ENCODE measurements around the gene UPK3BL1.
"Not testable (repeated sequence)": the region's sequence is repeated elsewhere in the genome, so short reads cannot be mapped to it uniquely, and the experiment has no call there.

UPK3BL1 gene

DNA sequence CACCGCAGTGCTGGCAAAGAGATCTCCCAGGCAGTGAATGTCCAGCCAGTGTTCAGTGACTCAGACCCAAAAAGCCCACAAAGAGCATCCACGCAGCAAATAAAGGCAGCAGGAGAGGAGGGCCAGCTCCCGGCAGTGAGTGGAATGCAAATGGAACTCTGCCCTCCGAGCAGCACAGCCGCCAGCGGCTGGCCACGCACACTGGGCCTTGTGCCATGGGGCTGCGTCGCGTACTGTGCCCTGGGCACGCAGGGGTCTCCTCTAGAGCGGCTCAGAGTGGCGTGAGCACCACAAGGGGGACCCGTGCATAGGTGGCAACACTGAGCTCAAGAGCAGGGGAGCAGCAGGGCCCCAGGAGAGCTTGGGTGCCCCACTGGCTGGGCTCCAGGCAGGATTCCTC, 24.9 kb upstream of the UPK3BL1 start:
- not testable (repeated sequence) for H3K4me1 ChIP-seq (ENCODE audit: control insufficient read depth in 5 of 5, insufficient read depth in 5 of 5, low read length in 5 of 5); H3K9me3 ChIP-seq (ENCODE audit: control insufficient read depth in 5 of 5, low read length in 5 of 5); H3K27me3 ChIP-seq (ENCODE audit: control insufficient read depth in 5 of 5, insufficient read depth in 4 of 5, low read length in 5 of 5); H3K9ac ChIP-seq (ENCODE audit: low read length in 5 of 5); H3K27ac ChIP-seq (ENCODE audit: low read depth, low read length); H3K4me3 ChIP-seq (ENCODE audit: low read depth in 1 of 5, low read length in 5 of 5); H3K36me3 ChIP-seq (ENCODE audit: control insufficient read depth in 5 of 5, insufficient read depth in 5 of 5, low read length in 5 of 5)

DNA sequence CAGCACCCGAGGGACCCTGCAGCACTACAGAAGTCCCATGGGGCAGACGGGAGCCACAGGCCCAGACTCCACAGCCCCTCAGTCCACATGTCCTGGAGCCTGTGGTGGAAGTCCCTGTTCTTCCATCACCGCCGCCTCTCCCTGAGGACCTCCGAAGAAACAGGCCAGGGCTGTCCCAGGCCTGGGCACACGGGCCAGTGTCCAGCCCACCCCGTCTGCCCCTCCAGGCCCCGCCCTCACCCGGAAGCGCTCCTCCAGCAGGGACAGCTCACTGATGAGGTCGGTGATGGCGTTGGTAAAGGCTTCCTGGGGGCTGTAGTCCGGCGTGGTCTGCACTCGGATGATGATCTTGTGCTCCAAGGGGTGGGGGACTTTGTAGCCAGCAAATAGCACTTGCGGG, 24.3 kb upstream of the UPK3BL1 start:
- not testable (repeated sequence) for H3K27ac ChIP-seq (ENCODE audit: low read depth, low read length); H3K9me3 ChIP-seq (ENCODE audit: control insufficient read depth in 5 of 5, low read length in 5 of 5); H3K4me1 ChIP-seq (ENCODE audit: control insufficient read depth in 5 of 5, insufficient read depth in 5 of 5, low read length in 5 of 5); H3K36me3 ChIP-seq (ENCODE audit: control insufficient read depth in 5 of 5, insufficient read depth in 5 of 5, low read length in 5 of 5); H3K4me3 ChIP-seq (ENCODE audit: low read depth in 1 of 5, low read length in 5 of 5); H3K27me3 ChIP-seq (ENCODE audit: control insufficient read depth in 5 of 5, insufficient read depth in 4 of 5, low read length in 5 of 5); H3K9ac ChIP-seq (ENCODE audit: low read length in 5 of 5)

DNA sequence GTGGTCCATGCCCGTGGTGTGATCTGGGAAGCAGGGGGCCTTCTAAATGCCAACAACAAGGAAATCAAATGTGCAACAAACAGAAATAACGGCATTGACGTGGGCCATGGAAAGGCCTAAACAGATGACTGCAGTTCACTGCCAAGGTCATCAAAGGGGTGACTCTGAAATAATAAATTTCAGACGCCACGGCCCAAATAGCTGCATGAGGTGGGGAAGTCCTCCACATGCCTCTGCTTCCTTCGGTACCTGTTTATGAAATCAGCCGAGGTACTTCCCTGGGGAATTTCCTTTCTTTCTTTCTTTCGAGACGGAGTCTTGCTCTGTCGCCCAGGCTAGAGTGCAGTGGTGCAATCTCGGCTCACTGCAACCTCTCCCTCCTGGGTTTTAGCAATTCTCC, 22.2 kb upstream of the UPK3BL1 start:
- H3K27ac ChIP-seq (ENCODE audit: low read depth, low read length); H3K4me1 ChIP-seq (ENCODE audit: control insufficient read depth in 5 of 5, insufficient read depth in 5 of 5, low read length in 5 of 5); H3K4me3 ChIP-seq (ENCODE audit: low read depth in 1 of 5, low read length in 5 of 5): not testable (repeated sequence)

DNA sequence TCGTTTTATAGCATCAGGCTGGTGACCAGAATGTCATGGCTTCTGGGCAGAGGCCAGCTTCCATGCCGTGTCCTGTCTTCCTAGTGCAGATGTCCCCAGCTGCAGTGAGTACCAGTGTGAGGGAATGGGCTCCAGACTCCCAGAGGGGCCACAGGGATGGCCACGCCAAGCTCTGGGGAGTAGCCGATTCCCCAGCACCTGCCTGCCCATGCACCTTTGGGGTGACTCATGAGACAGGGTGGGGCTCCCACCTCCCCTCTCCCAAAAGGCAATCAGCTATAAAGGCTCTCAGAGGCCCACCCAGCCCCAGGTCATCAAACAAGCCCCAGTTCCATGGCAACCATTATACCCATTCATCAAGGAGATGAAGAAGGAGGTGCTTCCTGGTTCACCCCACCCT, 7.3 kb upstream of the UPK3BL1 start, which contains the start of gene SPDYE2B:
SPDYE2B (plus strand) TSS at position 396 of the 400 bp plus-strand sequence. CDS start 2,030 bp downstream, outside the sequence.
- H3K4me1 ChIP-seq (ENCODE audit: control insufficient read depth in 5 of 5, insufficient read depth in 5 of 5, low read length in 5 of 5); H3K27me3 ChIP-seq (ENCODE audit: control insufficient read depth in 5 of 5, insufficient read depth in 4 of 5, low read length in 5 of 5); H3K36me3 ChIP-seq (ENCODE audit: control insufficient read depth in 5 of 5, insufficient read depth in 5 of 5, low read length in 5 of 5); H3K27ac ChIP-seq (ENCODE audit: low read depth, low read length); H3K9me3 ChIP-seq (ENCODE audit: control insufficient read depth in 5 of 5, low read length in 5 of 5); H3K4me3 ChIP-seq (ENCODE audit: low read depth in 1 of 5, low read length in 5 of 5); H3K9ac ChIP-seq (ENCODE audit: low read length in 5 of 5): not testable (repeated sequence)

More for the DNA sequence above, 22.2 kb upstream of the UPK3BL1 start:
- H3K9ac ChIP-seq (ENCODE audit: low read length in 5 of 5); H3K27me3 ChIP-seq (ENCODE audit: control insufficient read depth in 5 of 5, insufficient read depth in 4 of 5, low read length in 5 of 5); H3K9me3 ChIP-seq (ENCODE audit: control insufficient read depth in 5 of 5, low read length in 5 of 5); H3K36me3 ChIP-seq (ENCODE audit: control insufficient read depth in 5 of 5, insufficient read depth in 5 of 5, low read length in 5 of 5): not testable (repeated sequence)

DNA sequence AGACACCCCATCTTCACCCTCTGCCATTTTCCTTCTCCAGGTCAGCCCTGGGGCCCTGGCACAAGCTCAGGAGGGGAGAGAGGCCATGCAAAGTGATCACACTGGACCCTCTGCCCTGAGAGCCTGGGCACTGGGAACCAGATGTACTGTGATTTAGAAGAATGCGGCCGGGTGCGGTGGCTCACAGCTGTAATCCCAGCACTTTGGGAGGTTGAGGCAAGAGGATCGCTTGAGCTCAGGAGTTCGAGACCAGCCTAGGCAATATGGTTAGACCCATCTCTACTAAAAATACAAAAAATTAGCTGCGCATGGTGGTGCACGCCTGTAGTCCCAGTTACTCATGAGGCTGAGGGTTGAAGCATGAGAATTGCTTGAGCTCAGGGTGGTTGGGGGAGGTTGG, 5.2 kb upstream of the UPK3BL1 start:
- H3K27me3 ChIP-seq (ENCODE audit: control insufficient read depth in 5 of 5, insufficient read depth in 4 of 5, low read length in 5 of 5); H3K4me3 ChIP-seq (ENCODE audit: low read depth in 1 of 5, low read length in 5 of 5); H3K36me3 ChIP-seq (ENCODE audit: control insufficient read depth in 5 of 5, insufficient read depth in 5 of 5, low read length in 5 of 5); H3K4me1 ChIP-seq (ENCODE audit: control insufficient read depth in 5 of 5, insufficient read depth in 5 of 5, low read length in 5 of 5); H3K9ac ChIP-seq (ENCODE audit: low read length in 5 of 5); H3K9me3 ChIP-seq (ENCODE audit: control insufficient read depth in 5 of 5, low read length in 5 of 5); H3K27ac ChIP-seq (ENCODE audit: low read depth, low read length): not testable (repeated sequence)

DNA sequence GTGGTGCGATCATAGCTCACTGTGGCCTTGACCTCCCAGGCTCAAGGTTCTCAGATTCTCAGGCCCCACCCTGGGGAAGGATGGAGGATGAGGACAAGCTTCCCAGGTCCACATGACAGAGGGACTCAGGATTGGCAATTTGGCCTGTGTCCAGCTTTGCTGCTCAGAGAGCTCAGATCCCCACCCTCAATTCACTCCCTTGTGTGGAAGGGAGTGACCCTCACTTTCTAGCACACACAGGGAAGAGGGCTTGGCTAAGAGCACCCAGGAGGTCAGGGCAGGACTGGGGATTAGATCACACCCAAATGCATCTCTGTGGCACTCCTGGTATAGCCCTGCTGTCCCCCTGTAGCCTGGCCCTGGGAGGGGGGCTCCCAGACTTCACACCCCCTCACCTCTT, 813 bp upstream of the UPK3BL1 start:
- not testable (repeated sequence) for H3K36me3 ChIP-seq (ENCODE audit: control insufficient read depth in 5 of 5, insufficient read depth in 5 of 5, low read length in 5 of 5); H3K4me3 ChIP-seq (ENCODE audit: low read depth in 1 of 5, low read length in 5 of 5); H3K9ac ChIP-seq (ENCODE audit: low read length in 5 of 5); H3K27ac ChIP-seq (ENCODE audit: low read depth, low read length); H3K4me1 ChIP-seq (ENCODE audit: control insufficient read depth in 5 of 5, insufficient read depth in 5 of 5, low read length in 5 of 5); H3K9me3 ChIP-seq (ENCODE audit: control insufficient read depth in 5 of 5, low read length in 5 of 5); H3K27me3 ChIP-seq (ENCODE audit: control insufficient read depth in 5 of 5, insufficient read depth in 4 of 5, low read length in 5 of 5)

DNA sequence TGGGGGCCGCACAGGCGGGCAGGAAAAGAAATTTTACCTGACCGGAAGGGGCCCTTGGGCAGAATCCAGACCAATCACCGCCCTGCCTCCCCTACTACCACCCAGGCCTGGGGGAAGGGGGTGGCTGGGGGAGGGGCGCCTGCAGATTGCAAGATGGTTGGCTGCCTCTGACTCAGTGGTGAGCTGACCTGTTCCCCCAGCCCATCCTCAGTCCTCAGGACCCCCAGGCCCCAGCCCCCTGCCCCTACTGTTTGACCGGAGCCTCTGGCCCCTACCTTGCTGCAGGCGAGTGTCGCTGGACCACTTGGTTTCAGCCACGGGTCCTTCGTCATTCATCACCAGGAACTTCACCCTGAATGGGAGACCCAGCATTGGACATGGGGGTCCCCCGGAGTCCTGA, 3.7 kb downstream of the UPK3BL1 start:
- H3K9ac ChIP-seq (ENCODE audit: low read length in 5 of 5); H3K9me3 ChIP-seq (ENCODE audit: control insufficient read depth in 5 of 5, low read length in 5 of 5); H3K27me3 ChIP-seq (ENCODE audit: control insufficient read depth in 5 of 5, insufficient read depth in 4 of 5, low read length in 5 of 5); H3K36me3 ChIP-seq (ENCODE audit: control insufficient read depth in 5 of 5, insufficient read depth in 5 of 5, low read length in 5 of 5); H3K27ac ChIP-seq (ENCODE audit: low read depth, low read length); H3K4me1 ChIP-seq (ENCODE audit: control insufficient read depth in 5 of 5, insufficient read depth in 5 of 5, low read length in 5 of 5); H3K4me3 ChIP-seq (ENCODE audit: low read depth in 1 of 5, low read length in 5 of 5): not testable (repeated sequence)

DNA sequence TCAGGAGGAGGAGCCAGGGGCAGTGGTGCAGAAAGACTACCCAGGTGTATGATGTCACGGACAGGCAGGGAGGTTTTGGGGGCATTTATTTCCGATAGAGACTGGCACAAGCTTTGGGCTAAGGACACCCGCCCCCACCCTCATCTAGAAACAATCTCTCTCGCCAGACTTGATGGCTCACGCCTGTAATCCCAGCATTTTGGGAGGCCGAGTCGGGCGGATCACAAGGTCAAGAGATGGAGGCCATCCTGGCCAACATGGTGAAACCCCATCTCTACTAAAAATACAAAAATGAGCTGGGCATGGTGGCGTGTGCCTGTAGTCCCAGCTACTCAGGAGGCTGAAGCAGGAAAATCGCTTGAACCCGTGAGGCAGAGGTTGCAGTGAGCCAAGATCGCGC, 5.6 kb downstream of the UPK3BL1 start:
- not testable (repeated sequence) for H3K36me3 ChIP-seq (ENCODE audit: control insufficient read depth in 5 of 5, insufficient read depth in 5 of 5, low read length in 5 of 5); H3K9ac ChIP-seq (ENCODE audit: low read length in 5 of 5); H3K4me1 ChIP-seq (ENCODE audit: control insufficient read depth in 5 of 5, insufficient read depth in 5 of 5, low read length in 5 of 5); H3K4me3 ChIP-seq (ENCODE audit: low read depth in 1 of 5, low read length in 5 of 5); H3K27ac ChIP-seq (ENCODE audit: low read depth, low read length); H3K27me3 ChIP-seq (ENCODE audit: control insufficient read depth in 5 of 5, insufficient read depth in 4 of 5, low read length in 5 of 5); H3K9me3 ChIP-seq (ENCODE audit: control insufficient read depth in 5 of 5, low read length in 5 of 5)

DNA sequence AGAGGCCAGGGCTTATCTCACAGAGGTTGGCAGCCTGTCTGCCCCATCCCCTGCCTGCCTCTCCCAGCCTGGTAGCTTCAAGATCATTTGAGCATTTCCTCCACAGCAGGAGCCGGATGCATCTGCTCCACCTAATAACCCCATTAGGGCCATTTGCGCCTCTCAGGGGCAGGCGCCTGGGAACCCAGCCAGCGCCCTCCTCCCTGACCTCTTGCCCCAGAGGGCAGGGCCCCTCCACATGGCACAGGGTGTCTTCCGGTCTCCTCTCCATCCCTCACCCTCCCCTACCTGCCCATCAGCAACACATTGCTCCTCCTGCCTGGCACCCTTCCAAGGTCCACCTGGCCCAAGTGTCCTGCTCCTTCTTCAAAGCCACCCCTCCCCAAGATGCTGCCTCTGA, 7.2 kb downstream of the UPK3BL1 start:
- H3K27ac ChIP-seq (ENCODE audit: low read depth, low read length); H3K9me3 ChIP-seq (ENCODE audit: control insufficient read depth in 5 of 5, low read length in 5 of 5); H3K36me3 ChIP-seq (ENCODE audit: control insufficient read depth in 5 of 5, insufficient read depth in 5 of 5, low read length in 5 of 5); H3K27me3 ChIP-seq (ENCODE audit: control insufficient read depth in 5 of 5, insufficient read depth in 4 of 5, low read length in 5 of 5); H3K9ac ChIP-seq (ENCODE audit: low read length in 5 of 5); H3K4me1 ChIP-seq (ENCODE audit: control insufficient read depth in 5 of 5, insufficient read depth in 5 of 5, low read length in 5 of 5); H3K4me3 ChIP-seq (ENCODE audit: low read depth in 1 of 5, low read length in 5 of 5): not testable (repeated sequence)

DNA sequence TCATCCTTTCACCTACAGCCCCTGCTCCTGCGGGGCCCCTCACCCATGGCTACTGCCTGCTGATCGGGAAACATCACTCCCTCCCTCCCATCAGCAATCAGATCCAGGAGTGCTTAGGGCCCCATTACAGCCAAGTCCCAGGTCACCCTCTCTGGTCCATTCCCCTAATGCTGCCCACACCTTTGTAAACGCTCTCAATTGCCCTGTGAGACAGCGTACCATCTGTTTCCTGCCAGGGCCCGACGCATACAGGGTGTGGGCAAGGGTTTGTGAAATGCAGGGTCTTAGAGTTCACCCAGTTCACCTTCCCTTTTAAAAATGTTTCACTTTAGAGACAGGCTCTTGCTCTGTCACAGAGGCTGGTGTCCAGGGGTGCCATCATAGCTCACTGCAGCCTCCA, 8.3 kb downstream of the UPK3BL1 start:
- H3K9me3 ChIP-seq (ENCODE audit: control insufficient read depth in 5 of 5, low read length in 5 of 5); H3K36me3 ChIP-seq (ENCODE audit: control insufficient read depth in 5 of 5, insufficient read depth in 5 of 5, low read length in 5 of 5); H3K27me3 ChIP-seq (ENCODE audit: control insufficient read depth in 5 of 5, insufficient read depth in 4 of 5, low read length in 5 of 5); H3K4me3 ChIP-seq (ENCODE audit: low read depth in 1 of 5, low read length in 5 of 5); H3K4me1 ChIP-seq (ENCODE audit: control insufficient read depth in 5 of 5, insufficient read depth in 5 of 5, low read length in 5 of 5); H3K9ac ChIP-seq (ENCODE audit: low read length in 5 of 5); H3K27ac ChIP-seq (ENCODE audit: low read depth, low read length): not testable (repeated sequence)

DNA sequence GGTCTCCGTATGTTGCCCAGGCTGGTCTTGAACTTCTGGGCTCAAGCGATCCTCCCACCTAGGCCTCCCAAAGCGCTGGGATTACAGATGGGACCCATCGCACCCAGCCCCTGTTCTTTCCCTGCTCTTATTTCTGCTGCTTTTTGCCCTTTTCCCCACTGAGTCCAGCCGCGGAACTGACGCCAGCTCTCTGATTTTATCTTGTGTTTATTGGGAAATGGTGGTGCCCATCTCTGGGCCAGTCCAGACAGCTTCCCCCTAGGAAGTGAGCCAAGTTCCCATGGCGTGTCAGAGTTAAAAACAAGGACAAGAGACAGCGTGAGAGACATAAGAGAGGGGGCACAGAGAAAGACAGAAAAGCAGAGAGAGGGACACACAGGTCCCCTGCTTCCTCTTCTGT, 12.0 kb downstream of the UPK3BL1 start:
- H3K27ac ChIP-seq (ENCODE audit: low read depth, low read length); H3K36me3 ChIP-seq (ENCODE audit: control insufficient read depth in 5 of 5, insufficient read depth in 5 of 5, low read length in 5 of 5); H3K27me3 ChIP-seq (ENCODE audit: control insufficient read depth in 5 of 5, insufficient read depth in 4 of 5, low read length in 5 of 5); H3K9ac ChIP-seq (ENCODE audit: low read length in 5 of 5); H3K4me3 ChIP-seq (ENCODE audit: low read depth in 1 of 5, low read length in 5 of 5); H3K9me3 ChIP-seq (ENCODE audit: control insufficient read depth in 5 of 5, low read length in 5 of 5); H3K4me1 ChIP-seq (ENCODE audit: control insufficient read depth in 5 of 5, insufficient read depth in 5 of 5, low read length in 5 of 5): not testable (repeated sequence)

Data from subcutaneous abdominal adipose tissue (tissue), 5 donors.